Measurements from ENCODE around the gene ZAR1.
A peak's percentile ranks its signal among the peaks of the same experiment; 100 is the strongest.

The ZAR1 gene

DNA sequence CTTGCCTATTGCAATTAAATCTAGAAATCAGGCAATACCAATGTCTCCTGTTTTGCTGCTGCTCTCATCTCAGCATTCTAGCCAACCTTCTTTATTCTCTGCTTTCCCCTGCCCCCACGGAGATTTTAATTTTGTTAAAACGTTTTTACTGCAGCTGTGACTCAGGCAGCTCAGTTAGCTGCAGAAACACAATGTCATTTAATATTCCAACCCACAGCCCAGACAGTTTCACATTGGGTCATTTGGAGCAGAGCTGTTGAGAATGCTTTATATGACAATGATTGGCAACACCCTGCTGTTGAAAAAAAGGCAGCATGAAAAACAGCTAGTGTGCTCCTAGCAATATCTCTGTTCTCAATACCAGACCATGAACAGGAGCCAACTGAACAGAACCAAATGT, 19.5 kb upstream of the ZAR1 start:
- ChIA-PET POLR2A (no interaction called here), CTCF (interaction anchor here (1.0 kb wide), 1 partner anchor 18 kb away, joined by 3 read pairs; no protein-coding TSS in a partner anchor)
- TF ChIP-seq, protein P1, sequence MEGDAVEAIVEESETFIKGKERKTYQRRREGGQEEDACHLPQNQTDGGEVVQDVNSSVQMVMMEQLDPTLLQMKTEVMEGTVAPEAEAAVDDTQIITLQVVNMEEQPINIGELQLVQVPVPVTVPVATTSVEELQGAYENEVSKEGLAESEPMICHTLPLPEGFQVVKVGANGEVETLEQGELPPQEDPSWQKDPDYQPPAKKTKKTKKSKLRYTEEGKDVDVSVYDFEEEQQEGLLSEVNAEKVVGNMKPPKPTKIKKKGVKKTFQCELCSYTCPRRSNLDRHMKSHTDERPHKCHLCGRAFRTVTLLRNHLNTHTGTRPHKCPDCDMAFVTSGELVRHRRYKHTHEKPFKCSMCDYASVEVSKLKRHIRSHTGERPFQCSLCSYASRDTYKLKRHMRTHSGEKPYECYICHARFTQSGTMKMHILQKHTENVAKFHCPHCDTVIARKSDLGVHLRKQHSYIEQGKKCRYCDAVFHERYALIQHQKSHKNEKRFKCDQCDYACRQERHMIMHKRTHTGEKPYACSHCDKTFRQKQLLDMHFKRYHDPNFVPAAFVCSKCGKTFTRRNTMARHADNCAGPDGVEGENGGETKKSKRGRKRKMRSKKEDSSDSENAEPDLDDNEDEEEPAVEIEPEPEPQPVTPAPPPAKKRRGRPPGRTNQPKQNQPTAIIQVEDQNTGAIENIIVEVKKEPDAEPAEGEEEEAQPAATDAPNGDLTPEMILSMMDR (IDR thresholded peaks at IDR 0.05; ENCODE audit: insufficient read depth, low read length, missing control alignments) = no peak
- DNase-seq (ENCODE audit: low read depth, low spot score) = no peak
- no peak overlapping the region for H3K4me3 ChIP-seq (ENCODE audit: low read depth, low read length)

DNA sequence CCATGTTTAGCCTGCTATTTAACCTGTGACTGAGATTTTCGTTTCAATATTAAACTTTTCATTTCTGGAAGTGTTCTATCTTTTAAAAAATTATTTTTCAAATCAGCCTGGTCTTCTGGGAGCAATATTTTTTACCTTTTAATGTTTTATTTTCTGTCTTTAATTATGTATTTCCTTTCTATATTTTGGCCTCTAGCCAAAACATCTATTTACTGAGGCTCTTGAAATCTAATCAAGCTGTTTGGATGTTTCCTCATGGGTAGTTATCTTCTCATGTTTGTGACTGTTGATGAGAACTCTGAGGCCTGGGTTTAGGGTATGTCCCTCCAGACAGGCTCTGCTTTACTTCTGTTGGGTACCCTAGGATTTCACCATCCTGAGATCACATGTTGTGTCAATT, 17.3 kb upstream of the ZAR1 start:
- DNase-seq (ENCODE audit: low read depth, low spot score) = no peak

DNA sequence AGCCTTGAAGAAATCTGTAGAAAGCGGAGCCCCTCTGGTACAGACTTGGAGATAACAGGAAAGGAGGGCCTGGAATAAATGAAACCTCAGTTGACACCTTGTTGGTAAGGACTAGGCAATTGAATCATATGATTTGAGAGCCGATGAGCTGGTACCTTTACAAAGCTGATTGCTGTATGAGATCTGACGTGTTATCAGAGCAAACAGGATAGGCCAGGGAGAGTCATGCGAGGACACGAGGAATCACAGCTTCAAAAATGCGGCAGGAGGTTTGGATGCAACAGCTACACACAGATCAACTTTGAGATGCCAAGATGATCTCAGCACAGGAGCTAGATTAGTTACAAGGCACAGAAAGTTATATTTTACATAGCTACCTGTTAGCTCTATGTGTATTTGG, 14.3 kb upstream of the ZAR1 start:
- TF ChIP-seq, protein P1 (IDR thresholded peaks at IDR 0.05; ENCODE audit: insufficient read depth, low read length, missing control alignments) = no peak
- CTCF ChIA-PET = interaction anchor here (1.0 to 1.5 kb wide), 2 partner anchors 9 to 160 kb away, joined by 3 read pairs; no protein-coding TSS in a partner anchor
- H3K4me3 ChIP-seq (ENCODE audit: low read depth, low read length) = no peak overlapping the region
- no peak for DNase-seq (ENCODE audit: low read depth, low spot score)
- POLR2A ChIA-PET = no interaction called here

More for the DNA sequence above, 17.3 kb upstream of the ZAR1 start:
- CTCF ChIA-PET = no interaction called here
- H3K4me3 ChIP-seq (ENCODE audit: low read depth, low read length) = no peak overlapping the region
- POLR2A ChIA-PET = no interaction called here
- TF ChIP-seq, protein P1 (IDR thresholded peaks at IDR 0.05; ENCODE audit: insufficient read depth, low read length, missing control alignments) = no peak

DNA sequence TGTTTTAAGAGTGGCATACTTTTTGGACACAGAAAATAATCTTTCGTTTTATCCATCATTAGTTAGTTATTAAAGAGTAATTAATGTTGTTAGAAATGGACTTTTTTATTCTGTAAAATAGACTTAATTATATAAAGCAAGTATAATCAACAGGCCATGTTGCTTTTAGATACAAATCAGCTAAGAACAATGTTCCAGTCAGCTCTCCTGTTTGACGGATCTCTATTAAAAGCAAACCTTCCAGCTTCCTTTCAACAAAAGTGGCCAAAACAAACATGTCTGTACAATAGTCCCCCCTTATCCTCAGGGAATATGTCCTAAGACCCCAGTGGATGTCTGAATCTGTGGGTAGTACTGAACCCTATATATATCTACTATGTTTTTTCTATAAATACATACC, 11.8 kb upstream of the ZAR1 start:
- no peak overlapping the region for H3K4me3 ChIP-seq (ENCODE audit: low read depth, low read length)
- no peak for DNase-seq (ENCODE audit: low read depth, low spot score)
- POLR2A ChIA-PET = no interaction called here
- TF ChIP-seq, protein P1 (IDR thresholded peaks at IDR 0.05; ENCODE audit: insufficient read depth, low read length, missing control alignments) = no peak
- CTCF ChIA-PET = no interaction called here

DNA sequence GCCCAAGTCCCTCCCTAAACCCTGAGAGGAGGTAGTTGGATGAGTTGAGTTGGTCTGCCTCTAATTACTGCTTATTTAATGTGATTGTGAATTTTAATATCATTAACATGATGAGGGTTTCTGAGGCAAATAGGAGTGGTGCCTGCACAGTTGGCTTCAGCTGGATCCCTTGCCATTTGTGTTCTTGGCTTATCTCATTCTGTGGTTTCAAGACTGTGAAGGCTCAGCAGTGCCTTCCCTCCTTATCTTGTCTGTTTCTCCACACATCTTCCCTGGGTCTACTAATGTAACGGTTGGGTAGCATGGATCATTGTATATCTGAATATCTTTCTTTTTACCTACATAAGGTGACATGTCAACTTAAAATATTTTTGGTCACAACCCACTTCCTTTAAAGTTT, 8.5 kb upstream of the ZAR1 start:
- ChIA-PET POLR2A (no interaction called here), CTCF (no interaction called here)
- TF ChIP-seq, protein P1 (IDR thresholded peaks at IDR 0.05; ENCODE audit: insufficient read depth, low read length, missing control alignments) = no peak
- no peak for DNase-seq (ENCODE audit: low read depth, low spot score)
- H3K4me3 ChIP-seq (ENCODE audit: low read depth, low read length) = no peak overlapping the region

DNA sequence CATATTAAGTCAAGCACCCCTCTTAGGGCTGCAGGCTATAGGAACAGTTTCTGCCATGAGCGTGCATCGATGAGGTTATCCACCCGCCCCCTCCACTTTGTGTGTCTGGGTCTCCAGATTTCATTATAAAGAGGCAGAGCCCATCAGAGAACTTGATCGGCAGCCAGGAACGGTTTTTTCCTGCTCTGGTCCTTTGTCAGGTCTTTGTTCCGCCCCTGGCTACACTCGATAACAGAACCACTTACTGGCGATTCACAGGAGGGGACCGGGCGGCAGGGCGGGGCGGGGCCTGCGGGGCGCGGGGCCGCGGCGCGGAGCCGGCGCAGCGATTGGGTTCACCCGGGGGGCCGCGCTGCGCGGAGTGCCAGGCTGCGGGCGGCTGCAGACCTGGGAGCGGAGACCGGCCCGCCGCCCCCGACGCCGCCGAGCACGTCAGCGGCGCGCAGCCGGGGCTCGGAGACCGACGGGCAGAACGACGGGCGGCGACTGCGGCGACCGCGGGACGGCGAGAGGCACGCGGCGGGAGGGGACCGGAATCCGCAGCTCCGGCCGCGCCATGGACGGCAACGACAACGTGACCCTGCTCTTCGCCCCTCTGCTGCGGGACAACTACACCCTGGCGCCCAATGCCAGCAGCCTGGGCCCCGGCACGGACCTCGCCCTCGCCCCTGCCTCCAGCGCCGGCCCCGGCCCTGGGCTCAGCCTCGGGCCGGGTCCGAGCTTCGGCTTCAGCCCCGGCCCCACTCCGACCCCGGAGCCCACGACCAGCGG, 6.9 kb upstream of the ZAR1 start, which contains the start of gene SLC10A4:
SLC10A4 (plus strand) TSS at position 338 of the 771 bp plus-strand sequence; CDS start at position 557, 219 bp downstream.
- ChIA-PET POLR2A (no interaction called here), CTCF (no interaction called here)
- peak within 1 kb of the TSS; percentile 6 for H3K4me3 ChIP-seq (ENCODE audit: low read depth, low read length)
- TF ChIP-seq, protein P1 (IDR thresholded peaks at IDR 0.05; ENCODE audit: insufficient read depth, low read length, missing control alignments) = no peak
- no peak for DNase-seq (ENCODE audit: low read depth, low spot score)

Measured in AG04449 (cell line).